Activated CD4-positive, alpha-beta T cell treated with anti-CD3 and anti-CD28 coated beads, Interleukin-2, amount 50 U/mL, for 1 hour (primary cell): Measurements from ENCODE around the gene KIF4A.
"Not testable (repeated sequence)": the region's sequence is repeated elsewhere in the genome, so short reads cannot be mapped to it uniquely, and the experiment has no call there.

ENCODE experiments used
- DNase-seq: peaks from one replicate; pipeline ENCODE4 v3.0.0-alpha.2; 2020

The KIF4A gene

DNA sequence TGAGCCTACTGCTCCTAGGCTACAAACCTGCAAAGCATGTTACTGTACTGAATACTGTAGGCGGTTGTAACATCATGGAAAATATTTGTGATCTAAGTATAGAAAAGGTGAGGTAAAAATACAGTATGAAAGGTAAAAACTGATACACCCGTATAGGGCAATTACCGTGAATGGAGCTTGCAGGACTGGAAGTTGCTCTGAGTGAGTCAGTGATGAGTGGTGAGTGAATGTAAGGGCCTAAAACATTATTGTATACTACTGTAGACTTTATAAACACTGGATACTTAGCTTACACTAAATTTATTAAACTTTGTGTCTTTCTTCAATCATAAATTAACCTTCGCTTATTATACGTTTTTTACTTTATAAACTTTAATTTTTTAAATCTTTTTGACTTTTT is 3.7 kb downstream of the KIF4A start:
- no peak for DNase-seq

DNA sequence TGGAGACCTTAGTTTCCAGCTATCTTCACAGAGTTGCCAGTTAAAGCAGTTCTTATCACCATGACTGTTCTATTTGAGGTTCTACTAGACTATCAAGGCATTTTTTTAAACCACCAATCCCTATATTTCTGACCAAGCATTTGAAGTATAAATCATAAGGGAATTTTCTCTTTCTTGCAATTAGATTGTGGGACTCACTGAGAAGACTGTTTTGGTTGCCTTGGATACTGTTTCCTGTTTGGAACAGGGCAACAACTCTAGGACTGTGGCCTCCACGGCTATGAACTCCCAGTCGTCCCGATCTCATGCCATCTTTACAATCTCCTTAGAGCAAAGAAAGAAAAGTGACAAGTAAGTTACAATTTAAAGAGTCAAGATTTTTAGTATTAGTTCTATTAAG is 11.8 kb downstream of the KIF4A start:
- no peak for DNase-seq

DNA sequence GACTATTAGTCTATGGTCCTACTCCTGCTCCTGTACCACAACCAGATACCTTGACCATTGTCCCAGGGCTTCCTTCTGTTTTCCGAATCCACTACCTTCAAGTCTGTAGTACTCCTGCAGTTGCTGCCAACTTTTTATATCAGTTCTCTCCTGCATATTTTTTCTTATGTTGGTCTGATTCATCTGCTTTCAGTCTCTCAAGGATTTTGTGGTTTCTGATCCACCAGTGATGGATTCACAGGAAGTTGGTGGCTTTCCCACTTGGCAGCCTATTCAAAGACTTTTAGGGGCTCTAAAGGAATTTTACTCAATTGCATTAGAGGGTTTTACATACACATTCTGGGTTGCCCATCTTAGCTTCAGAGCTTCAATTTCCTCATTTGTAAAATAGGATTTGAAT is 23.6 kb downstream of the KIF4A start:
- DNase-seq: no peak

DNA sequence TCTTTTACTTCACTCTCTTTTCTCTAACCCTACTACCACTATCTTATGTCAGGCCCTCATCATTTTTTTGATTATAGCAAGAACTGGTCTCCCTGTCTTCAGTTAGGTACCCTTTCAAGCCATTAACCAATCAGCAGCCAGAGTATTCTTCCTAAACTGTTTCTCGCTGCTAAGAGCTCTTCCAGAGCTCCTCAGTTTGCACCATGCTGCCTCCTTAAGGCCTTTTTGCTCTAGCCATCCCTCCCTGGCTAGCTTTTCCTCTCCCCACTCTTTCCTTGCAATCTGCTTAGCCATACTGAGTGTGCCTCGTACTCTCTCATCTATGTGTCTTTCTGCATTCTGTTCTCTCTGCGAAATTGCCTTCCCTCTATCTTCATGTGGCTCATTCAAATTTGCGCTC is 32.9 kb downstream of the KIF4A start:
- DNase-seq: no peak

DNA sequence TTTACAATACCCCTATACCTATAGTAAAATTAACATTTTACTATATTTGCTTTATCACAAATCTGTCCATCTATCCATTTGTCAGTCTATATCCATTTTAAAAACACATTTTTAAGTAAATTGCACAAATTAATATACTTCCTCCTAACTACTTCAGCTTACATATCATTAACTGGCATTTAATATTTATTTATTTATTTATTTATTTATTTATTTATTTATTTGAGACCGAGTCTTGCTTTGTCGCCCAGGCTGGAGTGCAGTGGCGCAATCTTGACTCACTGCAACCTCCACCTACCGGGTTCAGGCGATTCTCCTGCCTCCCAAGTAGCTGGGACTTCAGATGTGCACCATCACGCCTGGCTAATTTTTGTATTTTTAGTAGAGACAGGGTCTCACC is 33.7 kb downstream of the KIF4A start:
- DNase-seq: not testable (repeated sequence)

DNA sequence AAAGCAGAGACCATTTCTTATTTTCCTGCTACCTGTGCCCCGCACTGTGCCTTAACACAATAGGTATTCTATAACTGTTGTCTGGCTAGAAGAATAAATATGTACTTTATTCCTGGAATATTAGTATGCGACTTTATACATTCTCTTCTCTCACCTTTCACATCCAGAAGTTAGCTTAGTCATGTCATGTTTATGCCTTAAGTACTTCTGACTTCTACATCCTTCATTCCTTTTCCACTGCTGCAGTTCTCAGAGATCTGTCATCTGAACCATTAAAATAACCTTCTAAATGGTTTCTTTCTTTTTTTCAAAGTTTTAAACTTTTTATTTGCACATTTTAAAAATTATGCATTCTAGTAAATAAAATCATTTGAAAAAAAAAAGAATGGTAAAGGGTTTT is 34.4 kb downstream of the KIF4A start:
- no peak for DNase-seq

DNA sequence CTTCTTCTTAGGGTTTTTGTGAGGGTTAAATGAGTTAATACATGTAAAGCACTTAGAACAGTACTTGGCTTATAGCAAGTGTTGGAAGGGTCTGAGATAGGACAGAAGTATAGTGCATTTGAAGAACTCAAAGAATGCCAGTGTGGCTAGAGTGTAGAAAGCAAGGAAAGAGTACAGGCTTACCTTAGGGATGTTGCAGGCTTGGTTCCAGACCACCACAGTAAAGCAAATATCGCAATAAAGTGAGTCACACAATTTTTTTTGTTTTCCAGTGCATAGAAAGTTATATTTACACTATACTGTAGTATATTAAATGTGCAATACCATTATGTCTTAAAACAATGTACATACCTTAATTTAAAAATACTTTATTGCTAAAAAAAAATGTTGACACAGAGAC is 41.3 kb downstream of the KIF4A start:
- no peak for DNase-seq

DNA sequence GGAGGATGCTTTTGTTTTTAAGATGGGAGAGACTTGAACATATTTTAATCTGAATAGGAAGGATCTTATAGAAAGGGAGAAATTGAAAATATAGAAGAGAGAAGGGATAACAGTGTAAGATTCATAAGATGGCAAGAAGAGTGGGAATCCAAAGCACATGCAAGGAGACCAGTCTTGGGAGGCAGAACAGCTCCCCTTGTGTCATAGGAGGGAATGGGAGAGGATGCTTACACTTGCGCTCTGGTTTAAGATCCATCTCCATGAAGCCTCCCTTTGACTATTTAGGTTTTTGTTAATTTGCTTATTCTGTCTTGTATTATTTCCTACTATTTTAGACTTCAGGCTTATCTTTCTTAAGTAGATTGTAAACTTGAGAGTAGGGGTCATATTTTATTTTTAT is 42.7 kb downstream of the KIF4A start:
- DNase-seq: no peak

DNA sequence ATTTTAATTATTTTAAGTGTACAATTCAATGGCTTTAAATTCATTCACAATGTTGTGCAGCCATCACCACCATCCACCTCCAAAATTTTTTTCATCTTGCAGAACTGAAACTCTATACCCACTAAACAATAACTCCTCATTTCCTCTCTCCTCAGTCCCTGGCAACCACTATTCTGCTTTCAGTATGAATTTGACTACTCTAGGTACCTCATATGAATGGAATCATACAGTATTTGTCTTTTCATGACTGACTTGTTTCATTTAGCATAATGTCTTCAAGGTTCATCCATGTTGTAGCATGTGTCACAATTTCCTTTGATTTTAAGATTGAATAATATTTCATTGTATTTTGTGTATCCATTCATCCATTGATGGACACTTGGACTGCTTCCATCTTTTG is 46.9 kb downstream of the KIF4A start:
- no peak for DNase-seq

DNA sequence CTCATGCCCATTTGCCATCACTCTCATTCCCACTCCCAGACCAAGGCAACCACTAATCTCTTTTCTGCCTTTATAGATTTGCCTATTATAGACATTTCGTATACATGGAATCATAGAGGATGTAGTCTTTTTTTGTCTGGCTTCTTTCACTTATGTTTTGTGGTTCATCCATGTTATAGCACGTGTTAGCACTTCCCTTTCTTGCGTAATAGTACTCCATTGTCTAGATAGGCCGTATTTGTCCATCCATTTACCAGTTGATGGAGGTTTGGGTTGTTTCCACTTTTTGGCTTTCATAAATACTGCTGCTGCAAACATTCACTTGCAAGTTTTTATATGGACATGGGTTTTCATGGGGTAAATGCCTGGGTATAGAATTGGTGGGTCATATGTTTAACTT is 48.4 kb downstream of the KIF4A start:
- DNase-seq: no peak

DNA sequence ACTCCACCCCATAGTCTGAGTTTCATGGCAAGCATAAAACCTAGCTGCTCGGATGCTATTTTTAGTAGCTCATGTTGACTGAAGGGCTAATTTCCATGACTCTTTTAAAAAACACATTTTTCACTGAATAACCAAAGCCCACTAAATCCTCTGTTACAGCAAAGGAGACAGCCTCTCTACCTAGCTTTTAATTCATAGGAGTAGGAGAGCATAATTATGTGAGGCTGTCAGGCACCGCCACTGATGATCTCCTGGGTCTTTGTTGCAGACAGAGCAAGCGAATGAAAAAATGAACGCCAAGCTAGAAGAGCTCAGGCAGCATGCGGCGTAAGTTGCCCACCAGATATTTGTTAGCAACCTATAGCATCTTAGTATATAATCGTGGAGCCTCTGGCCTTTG is 53.5 kb downstream of the KIF4A start:
- DNase-seq: no peak

DNA sequence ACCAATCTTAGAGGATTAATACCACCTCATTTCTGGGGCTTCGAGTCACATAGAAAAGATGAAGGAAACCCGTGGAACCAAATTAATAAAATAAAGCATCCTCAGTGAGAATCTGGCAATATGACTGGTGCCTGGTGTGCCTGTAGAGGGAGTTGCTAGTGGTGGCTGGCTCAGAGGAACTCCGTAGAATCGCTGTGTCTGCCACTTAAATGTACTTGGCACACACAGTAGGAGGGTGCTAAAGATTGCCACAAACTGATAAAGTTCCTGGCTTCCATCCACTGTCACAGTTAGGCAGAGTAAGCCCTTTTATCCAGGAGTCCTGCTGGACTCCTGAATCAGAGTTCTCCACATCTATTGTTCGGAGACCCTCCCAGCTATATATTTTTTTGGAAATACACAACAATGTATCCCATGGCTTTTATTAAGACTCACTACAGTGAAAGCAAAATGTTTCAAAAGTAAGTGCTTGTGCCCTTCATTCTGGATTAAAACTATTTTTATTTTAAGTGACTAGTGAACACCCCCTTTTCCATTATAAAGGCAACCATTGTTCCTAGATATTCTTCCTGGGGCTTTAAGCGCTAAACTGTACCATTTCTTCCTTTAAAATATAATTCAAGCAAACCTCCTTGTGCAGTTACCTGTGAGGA is 56.6 kb downstream of the KIF4A start:
- no peak for DNase-seq

DNA sequence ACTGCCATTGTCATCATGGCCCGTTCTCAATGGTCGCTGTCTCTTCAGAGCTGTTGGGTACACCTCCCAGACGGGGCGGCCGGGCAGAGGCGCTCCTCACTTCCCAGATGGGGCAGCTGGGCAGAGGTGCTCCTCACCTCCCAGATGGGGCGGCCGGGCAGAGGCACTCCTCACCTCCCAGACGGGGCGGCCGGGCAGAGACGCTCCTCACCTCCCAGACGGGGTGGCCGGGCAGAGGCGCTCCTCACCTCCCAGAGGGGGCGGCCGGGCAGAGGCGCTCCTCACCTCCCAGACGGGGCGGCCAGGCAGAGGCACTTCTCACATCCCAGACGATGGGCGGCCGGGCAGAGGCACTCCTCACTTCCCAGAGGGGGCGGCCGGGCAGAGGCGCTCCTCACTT is 58.9 kb downstream of the KIF4A start:
- DNase-seq: not testable (repeated sequence)

DNA sequence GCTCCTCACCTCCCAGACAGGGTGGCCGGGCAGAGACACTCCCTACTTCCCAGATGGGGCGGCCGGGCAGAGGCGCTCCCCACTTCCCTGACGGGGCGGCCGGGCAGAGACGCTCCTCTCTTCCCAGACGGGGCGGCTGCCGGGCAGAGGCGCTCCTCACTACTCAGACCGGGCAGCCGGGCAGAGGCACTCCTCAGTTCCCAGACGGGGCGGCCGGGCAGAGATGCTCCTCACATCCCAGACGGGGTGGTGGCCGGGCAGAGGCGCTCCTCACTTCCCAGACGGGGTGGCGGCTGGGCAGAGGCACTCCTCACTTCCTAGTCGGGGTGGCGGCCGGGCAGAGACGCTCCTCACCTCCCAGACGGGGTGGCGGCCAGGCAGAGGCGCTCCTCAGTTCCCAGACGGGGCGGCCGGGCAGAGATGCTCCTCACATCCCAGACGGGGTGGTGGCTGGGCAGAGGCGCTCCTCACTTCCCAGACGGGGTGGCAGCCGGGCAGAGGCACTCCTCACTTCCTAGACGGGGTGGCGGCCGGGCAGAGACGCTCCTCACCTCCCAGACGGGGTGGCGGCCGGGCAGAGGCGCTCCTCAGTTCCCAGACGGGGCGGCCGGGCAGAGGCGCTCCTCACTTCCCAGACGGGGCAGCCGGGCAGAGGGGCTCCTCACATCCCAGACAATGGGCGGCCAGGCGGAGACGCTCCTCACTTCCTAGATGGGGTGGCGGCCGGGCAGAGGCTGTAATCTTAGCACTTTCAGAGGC is 59.6 kb downstream of the KIF4A start:
- DNase-seq: not testable (repeated sequence)

DNA sequence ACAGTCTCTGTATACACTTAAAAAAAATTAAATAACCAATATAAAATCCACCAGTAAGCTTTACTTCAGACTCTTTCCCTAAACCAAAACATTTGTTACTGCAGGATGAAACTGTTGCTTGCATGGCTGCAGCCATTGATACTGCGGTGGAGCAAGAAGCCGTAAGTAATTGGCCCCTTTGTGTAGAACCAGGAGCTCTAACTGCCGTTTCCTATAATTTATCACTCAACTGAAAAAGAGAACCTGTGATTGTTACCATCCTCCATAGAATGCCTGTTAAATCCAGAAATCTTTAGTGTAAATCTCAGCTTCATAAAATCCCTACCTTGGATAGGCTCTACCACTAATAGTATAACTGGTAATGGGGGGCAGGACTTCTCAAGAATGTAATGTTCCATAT is 62.6 kb downstream of the KIF4A start:
- no peak for DNase-seq

DNA sequence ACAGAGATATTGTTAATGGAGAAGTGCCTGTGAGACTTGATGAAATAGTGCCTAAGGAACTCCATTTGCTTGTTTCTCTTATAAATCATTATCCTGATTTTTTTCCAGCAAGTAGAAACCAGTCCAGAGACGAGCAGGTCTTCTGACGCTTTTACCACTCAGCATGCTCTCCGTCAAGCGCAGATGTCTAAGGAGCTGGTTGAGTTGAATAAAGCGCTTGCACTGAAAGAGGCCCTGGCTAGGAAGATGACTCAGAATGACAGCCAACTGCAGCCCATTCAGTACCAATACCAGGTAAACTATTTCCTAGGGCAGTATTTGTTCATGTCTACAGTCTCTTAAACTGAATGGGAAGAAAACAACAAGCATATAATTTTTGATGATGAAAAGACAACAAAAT is 63.6 kb downstream of the KIF4A start:
- DNase-seq: no peak

DNA sequence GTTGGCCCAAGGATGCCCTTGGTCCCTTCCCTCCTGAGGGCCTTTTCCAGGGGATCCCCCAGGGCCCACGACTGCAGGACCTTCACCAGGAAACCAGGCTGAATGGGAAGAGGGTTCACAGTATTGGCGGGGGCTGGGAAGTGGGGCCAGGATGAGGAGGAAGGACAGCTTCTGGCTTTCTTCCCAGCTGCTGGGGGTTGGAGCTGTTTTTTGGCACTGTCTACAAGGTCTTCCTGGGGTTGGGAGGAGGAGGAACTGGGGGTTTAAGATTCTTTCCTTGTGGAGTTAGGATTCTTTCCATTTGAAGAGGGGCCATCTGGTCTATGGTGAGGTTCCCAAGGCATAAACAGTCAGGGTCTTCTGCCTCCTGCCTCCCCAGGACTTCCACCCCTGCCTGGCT is 64.8 kb downstream of the KIF4A start:
- DNase-seq: no peak

DNA sequence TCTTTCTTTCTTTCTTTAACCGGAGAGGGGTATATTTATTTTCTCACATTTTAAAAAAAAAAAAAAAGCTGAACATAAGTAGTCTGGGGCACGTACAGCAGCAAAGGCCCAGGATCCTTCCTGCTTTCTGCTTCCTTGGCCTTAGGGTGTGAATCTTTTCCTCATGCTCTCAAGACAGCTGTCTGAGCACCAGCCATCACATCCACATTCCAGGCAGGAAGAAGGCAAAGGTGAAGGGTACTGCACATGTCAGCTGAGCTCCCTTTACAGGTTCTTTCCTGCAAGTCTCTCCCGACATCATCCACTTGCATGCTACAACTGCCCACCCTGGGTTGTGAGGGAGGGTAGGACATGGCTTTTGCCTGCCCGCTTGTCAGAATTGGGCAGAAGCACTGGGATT is 69.6 kb downstream of the KIF4A start:
- no peak for DNase-seq

DNA sequence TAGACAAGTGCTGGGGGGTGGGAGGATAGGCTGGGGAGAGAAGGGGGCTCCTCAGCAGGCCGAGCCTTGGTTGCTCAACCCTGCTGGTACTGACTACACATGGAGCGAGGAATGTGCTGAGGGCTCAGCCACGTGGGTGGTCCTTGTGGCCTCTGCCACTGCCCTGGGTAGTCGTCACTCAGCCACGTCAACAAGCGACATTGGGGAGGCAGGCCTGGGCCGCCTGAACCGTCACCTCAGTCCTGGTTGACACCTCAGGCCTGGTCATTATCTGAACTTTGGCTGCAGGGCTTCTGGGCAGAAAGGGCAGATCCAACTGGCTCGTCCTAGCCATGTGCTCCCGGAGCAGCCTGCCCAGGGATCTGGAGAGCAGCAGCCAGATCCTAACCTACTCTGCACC is 70.5 kb downstream of the KIF4A start:
- no peak for DNase-seq

DNA sequence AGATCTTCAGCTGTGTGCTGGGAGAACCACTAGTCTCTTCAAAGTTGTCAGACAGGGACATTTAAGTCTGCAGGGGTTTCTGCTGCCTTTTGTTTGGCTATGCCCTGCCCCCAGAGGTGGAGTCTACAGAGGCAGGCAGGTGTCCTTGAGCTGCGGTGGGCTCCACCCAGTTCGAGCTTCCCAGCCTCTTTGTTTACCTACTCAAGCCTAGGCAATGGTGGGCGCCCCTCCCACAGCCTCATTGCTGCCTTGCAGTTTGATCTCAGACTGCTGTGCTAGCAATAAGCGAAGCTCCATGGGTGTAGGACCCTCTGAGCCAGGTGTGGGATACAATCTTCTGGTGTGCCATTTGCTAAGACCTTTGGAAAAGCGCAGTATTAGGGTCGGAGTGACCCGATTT is 78.8 kb downstream of the KIF4A start:
- not testable (repeated sequence) for DNase-seq

DNA sequence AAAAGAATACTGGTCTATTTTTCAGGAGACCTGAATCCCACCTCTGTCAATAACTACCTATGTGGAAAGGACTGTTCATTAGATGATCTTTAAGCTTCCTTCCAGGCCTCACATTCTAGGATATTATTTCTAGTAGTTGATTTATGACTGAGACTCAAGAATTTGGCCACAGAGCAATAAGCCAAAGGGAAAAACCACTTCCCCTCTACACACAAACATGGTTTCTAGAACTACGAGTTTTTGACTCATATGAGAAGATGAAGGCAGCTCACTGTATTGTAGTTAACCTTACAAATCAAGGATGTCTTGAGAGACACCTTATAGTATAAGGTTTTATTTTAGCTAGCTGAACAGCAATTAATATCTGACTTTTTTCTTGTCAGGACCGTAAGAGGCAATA is 96.3 kb downstream of the KIF4A start:
- DNase-seq: no peak

DNA sequence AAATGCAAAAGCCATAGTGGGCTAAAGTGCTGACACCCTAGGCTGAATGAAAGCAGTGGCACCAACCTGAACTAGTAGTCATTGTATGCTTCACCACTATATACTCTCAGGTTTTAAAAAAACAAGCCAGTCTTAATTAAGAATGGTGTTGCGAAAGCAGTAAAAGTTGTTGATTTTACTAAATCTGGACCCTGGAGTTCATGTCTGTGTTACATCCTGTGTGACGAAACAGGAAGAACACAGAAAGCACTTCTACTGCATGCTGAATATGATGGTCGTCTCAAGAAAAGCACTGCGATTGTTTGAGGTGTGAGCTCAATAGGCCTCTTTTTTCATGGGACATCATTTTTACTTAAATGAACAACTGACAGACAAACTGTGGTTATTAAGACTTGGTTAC is 109.0 kb downstream of the KIF4A start:
- DNase-seq: no peak

DNA sequence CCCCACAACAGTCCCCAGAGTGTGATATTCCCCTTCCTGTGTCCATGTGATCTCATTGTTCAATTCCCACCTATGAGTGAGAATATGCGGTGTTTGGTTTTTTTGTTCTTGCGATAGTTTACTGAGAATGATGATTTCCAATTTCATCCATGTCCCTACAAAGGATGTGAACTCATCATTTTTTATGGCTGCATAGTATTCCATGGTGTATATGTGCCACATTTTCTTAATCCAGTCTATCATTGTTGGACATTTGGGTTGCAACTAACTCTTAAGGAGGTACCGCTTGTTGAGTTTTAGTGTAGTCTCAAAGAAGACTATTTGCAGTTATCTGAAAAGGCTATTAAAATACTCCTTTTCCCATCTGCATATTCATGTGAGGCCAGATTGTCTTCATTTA is 110.3 kb downstream of the KIF4A start:
- DNase-seq: not testable (repeated sequence)

DNA sequence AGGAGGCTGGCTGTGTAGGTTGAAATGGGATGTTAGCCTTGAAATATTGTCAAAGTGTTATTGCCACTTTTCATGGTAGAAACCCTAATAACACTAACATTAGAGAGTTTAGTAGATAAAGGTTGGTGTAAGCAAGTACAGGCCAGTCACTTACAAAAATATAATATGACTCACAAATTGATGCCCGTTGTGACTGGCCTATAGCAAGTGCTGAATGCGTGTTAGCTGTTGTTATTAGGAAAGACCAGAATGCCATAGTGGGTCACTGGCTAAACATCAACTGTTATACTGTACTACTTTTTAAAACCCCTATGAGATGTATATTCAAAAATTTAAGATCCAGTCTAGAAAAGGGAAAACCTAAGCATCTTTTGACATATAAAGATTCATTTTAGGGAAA is 112.8 kb downstream of the KIF4A start:
- no peak for DNase-seq

DNA sequence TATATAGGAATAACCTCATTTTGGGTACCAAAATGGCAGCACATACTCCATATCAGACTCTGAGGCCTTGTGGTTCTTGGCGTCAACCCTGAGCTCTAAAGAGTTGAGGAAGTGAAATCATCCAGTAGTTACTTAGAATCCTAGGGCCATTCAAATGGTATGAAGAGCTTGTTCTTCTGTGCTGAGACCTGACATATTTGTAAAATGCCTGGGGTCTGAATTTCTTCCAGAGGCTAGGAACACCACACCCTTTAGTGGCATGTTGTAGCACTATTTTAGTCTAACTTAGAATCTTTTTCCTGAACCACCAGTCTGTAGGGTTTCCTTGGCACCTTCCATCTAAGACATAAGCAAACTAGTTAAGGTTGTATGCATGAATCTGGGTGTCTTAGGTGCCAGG is 115.1 kb downstream of the KIF4A start:
- no peak for DNase-seq
